Adipose tissue (tissue), 3 donors: ENCODE measurements around the gene WWOX. TPM values are rescaled to one million over a fixed set of nuclear protein-coding genes. Genes with fewer than 3 reads are reported as not detected.

Experiments
- H3K27ac ChIP-seq: one replicate; pipeline ENCODE4 v1.5.1; 2013; ENCODE audit warnings: low read depth, low read length
- WGBS, 3 donors: extraction: QIAGEN DNeasy Blood & Tissue Kit; methylation state at CpG; one replicate each; pipeline ENCODE4 v1.1.7; 2013; 5-methylcytosine and 5-hydroxymethylcytosine counted together
- polyA plus RNA-seq, 3 donors: library from polyadenylated mRNA; stranded (reverse); fragments of 200-250 nt; gene quantifications; one replicate each; pipeline ENCODE4 v1.2.3, GENCODE V29; 2013
- donor health status: healthy with polysubstance abuse.
- donor health status: Bipolar disorder and iron deficiency.
- donor health status: healthy.

Gene WWOX
- polyA plus RNA-seq, 3 donors = 5.7 to 10.6 (median 7.0) TPM

- WGBS, 3 donors = 52 to 97% (median 92%) methylated on average over 2 of the region's 2 CpGs
- H3K27ac ChIP-seq = no peak overlapping the region
Measured at GRCh38 chr16:78133919-78134318, 34.5 kb downstream of the WWOX start.

GRCh38 chr16:78134944-78135619 lies 35.6 kb downstream of the WWOX start:
- WGBS, 3 donors = 75 to 77% (median 76%) methylated on average over 7 of the region's 7 CpGs
- no peak overlapping the region for H3K27ac ChIP-seq

GRCh38 chr16:78137179-78137578 lies 37.7 kb downstream of the WWOX start:
- 96 to 98% (median 97%) methylated on average over 11 of the region's 11 CpGs for WGBS, 3 donors
- no peak overlapping the region for H3K27ac ChIP-seq

- H3K27ac ChIP-seq = no peak overlapping the region
- 85 to 92% (median 88%) methylated on average over 8 of the region's 8 CpGs for WGBS, 3 donors
Measured at GRCh38 chr16:78137782-78138616, 38.5 kb downstream of the WWOX start.

- 90 to 92% (median 91%) methylated on average over 6 of the region's 6 CpGs for WGBS, 3 donors
- H3K27ac ChIP-seq = no peak overlapping the region
Measured at GRCh38 chr16:78140818-78141466, 41.5 kb downstream of the WWOX start.

GRCh38 chr16:78142788-78143187 lies 43.3 kb downstream of the WWOX start:
- 55 to 68% (median 63%) methylated on average over 1 of the region's 1 CpG for WGBS, 3 donors

GRCh38 chr16:78146807-78147206 lies 47.4 kb downstream of the WWOX start:
- no peak overlapping the region for H3K27ac ChIP-seq
- WGBS, 3 donors = 53 to 85% (median 74%) methylated on average over 5 of the region's 5 CpGs

More at GRCh38 chr16:78142788-78143187, 43.3 kb downstream of the WWOX start:
- no peak overlapping the region for H3K27ac ChIP-seq

- WGBS, 3 donors = 66 to 89% (median 68%) methylated on average over 10 of the region's 10 CpGs
- H3K27ac ChIP-seq = no peak overlapping the region
Measured at GRCh38 chr16:78147911-78148401, 48.5 kb downstream of the WWOX start.

- no peak overlapping the region for H3K27ac ChIP-seq
- 85 to 96% (median 86%) methylated on average over 6 of the region's 6 CpGs for WGBS, 3 donors
Measured at GRCh38 chr16:78150233-78150632, 50.8 kb downstream of the WWOX start.

- 66 to 84% (median 69%) methylated on average over 5 of the region's 5 CpGs for WGBS, 3 donors
Measured at GRCh38 chr16:78154729-78155461, 55.4 kb downstream of the WWOX start.

GRCh38 chr16:78155791-78156345 lies 56.4 kb downstream of the WWOX start:
- no peak overlapping the region for H3K27ac ChIP-seq
- 63 to 71% (median 66%) methylated on average over 7 of the region's 7 CpGs for whole genome bisulfite sequencing, 3 donors

More at GRCh38 chr16:78154729-78155461, 55.4 kb downstream of the WWOX start:
- H3K27ac ChIP-seq = no peak overlapping the region

GRCh38 chr16:78161023-78161729 lies 61.7 kb downstream of the WWOX start:
- H3K27ac ChIP-seq = no peak overlapping the region
- 96 to 97% (median 97%) methylated on average over 5 of the region's 5 CpGs for WGBS, 3 donors

GRCh38 chr16:78163772-78164670 lies 64.6 kb downstream of the WWOX start:
- no peak overlapping the region for H3K27ac ChIP-seq
- 82 to 96% (median 86%) methylated on average over 12 of the region's 12 CpGs for WGBS, 3 donors

- H3K27ac ChIP-seq = no peak overlapping the region
- WGBS, 3 donors = 77 to 78% (median 78%) methylated on average over 2 of the region's 2 CpGs
Measured at GRCh38 chr16:78170494-78170933, 71.1 kb downstream of the WWOX start.

GRCh38 chr16:78175287-78175686 lies 75.8 kb downstream of the WWOX start:
- H3K27ac ChIP-seq = no peak overlapping the region
- 93 to 98% (median 96%) methylated on average over 3 of the region's 3 CpGs for WGBS, 3 donors

GRCh38 chr16:78176435-78176834 lies 77.0 kb downstream of the WWOX start:
- H3K27ac ChIP-seq = no peak overlapping the region
- WGBS, 3 donors = 71 to 84% (median 82%) methylated on average over 5 of the region's 5 CpGs
